ENCODE data around the gene KLHL11. TPM values are rescaled to one million over a fixed set of nuclear protein-coding genes. Genes with fewer than 3 reads are reported as not detected.

Gene KLHL11
- total RNA-seq, 1 donor from 2014 or later, result 6.8 TPM

Other genes starting within 250 kb of the KLHL11 start
- 380 TPM for gene KRT17, start 240.8 kb downstream of the KLHL11 start, total RNA-seq
- gene EIF1, start 176.5 kb downstream of the KLHL11 start, total RNA-seq, result 725 TPM
- not detected for gene GAST, start 153.1 kb downstream of the KLHL11 start, total RNA-seq
- gene HAP1, start 130.8 kb downstream of the KLHL11 start, total RNA-seq, result 1.4 TPM
- 1,050 TPM for gene JUP, start 78.7 kb downstream of the KLHL11 start, total RNA-seq
- 1.9 TPM for gene P3H4, start 53.5 kb downstream of the KLHL11 start, total RNA-seq
- gene FKBP10, start 52.4 kb downstream of the KLHL11 start, total RNA-seq, result 3.1 TPM
- gene NT5C3B, start 29.2 kb downstream of the KLHL11 start, total RNA-seq, result 22.8 TPM
- gene KLHL10, start 27.6 kb downstream of the KLHL11 start, total RNA-seq, result 0.32 TPM
- 161 TPM for gene ACLY, start 53.5 kb upstream of the KLHL11 start, total RNA-seq
- gene ODAD4, start 65.2 kb upstream of the KLHL11 start, total RNA-seq, result not detected
- 89.9 TPM for gene CNP, start 101.4 kb upstream of the KLHL11 start, total RNA-seq
- 75.5 TPM for gene DNAJC7, start 152.0 kb upstream of the KLHL11 start, total RNA-seq
- gene NKIRAS2, start 154.7 kb upstream of the KLHL11 start, total RNA-seq, result 30.3 TPM
- gene C17orf113, start 185.2 kb upstream of the KLHL11 start, total RNA-seq, result 0.48 TPM
- gene ZNF385C, start 233.1 kb upstream of the KLHL11 start, total RNA-seq, result 0.44 TPM
- 6.3 TPM for gene DHX58, start 247.3 kb upstream of the KLHL11 start, total RNA-seq